OCI-LY1 (cell line): ENCODE data around the gene RELA.

Experiments used
- H2AFZ ChIP-seq: fragments of 200-600 bp; sonication (generic), shearing (Covaris generic); 2 replicates; pipeline ENCODE4 v1.6.0; 2014; ENCODE audit warnings: antibody characterized with exemption, mild to moderate bottlenecking, low read length
- H3F3A ChIP-seq: fragments of 200-600 bp; sonication (generic), shearing (Covaris generic); 2 replicates; pipeline ENCODE4 v1.6.0; 2014; ENCODE audit warnings: mild to moderate bottlenecking, antibody characterized with exemption, low read length, moderate library complexity; ENCODE audit not compliant: insufficient read depth
- H3K27ac ChIP-seq: fragments of 200-600 bp; sonication (generic); 2 replicates; pipeline ENCODE4 v1.5.1; 2014; ENCODE audit warnings: low read length, mixed run types, mild to moderate bottlenecking, low read depth; ENCODE audit not compliant: poor library complexity, severe bottlenecking
- H3K27me3 ChIP-seq: fragments of 200-600 bp; sonication (generic); 2 replicates; pipeline ENCODE4 v1.6.0; 2014; ENCODE audit warnings: antibody characterized with exemption, mild to moderate bottlenecking, low read length, moderate library complexity; ENCODE audit not compliant: insufficient read depth
- H3K36me3 ChIP-seq: fragments of 200-600 bp; sonication (generic); 2 replicates; pipeline ENCODE4 v1.6.1; 2014; ENCODE audit warnings: mild to moderate bottlenecking, antibody characterized with exemption, low read length, moderate library complexity, mixed read lengths; ENCODE audit not compliant: insufficient read depth
- H3K4me1 ChIP-seq: fragments of 200-600 bp; sonication (generic); 2 replicates; pipeline ENCODE4 v1.5.1; 2014; ENCODE audit warnings: mild to moderate bottlenecking, low read length, moderate library complexity; ENCODE audit not compliant: insufficient read depth, severe bottlenecking
- H3K4me2 ChIP-seq: fragments of 200-600 bp; sonication (generic), shearing (Covaris generic); 2 replicates; pipeline ENCODE4 v1.6.1; 2014; ENCODE audit warnings: low read length
- H3K4me3 ChIP-seq: fragments of 200-600 bp; sonication (generic); 2 replicates; pipeline ENCODE4 v1.5.1; 2014; ENCODE audit warnings: low read length, low read depth, mild to moderate bottlenecking, mixed read lengths; ENCODE audit not compliant: poor library complexity, severe bottlenecking
- H3K79me2 ChIP-seq: fragments of 200-600 bp; shearing (Covaris generic); 2 replicates; pipeline ENCODE4 v1.6.1; 2016; ENCODE audit warnings: mixed run types, low read length, mixed read lengths; ENCODE audit not compliant: insufficient read depth
- H3K9ac ChIP-seq: fragments of 200-600 bp; sonication (generic), shearing (Covaris generic); 2 replicates; pipeline ENCODE4 v1.6.1; 2014; ENCODE audit warnings: mild to moderate bottlenecking, low read length, mixed read lengths
- H3K9me2 ChIP-seq: fragments of 200-600 bp; sonication (generic), shearing (Covaris generic); 2 replicates; pipeline ENCODE4 v1.6.1; 2014; ENCODE audit warnings: low read depth, mild to moderate bottlenecking, low read length, mixed read lengths
- H3K9me3 ChIP-seq: fragments of 200-600 bp; shearing (Covaris generic); 2 replicates; pipeline ENCODE4 v1.6.1; 2014; ENCODE audit warnings: low read length, mixed read lengths
- H4K20me1 ChIP-seq: fragments of 200-600 bp; sonication (generic), shearing (Covaris generic); 2 replicates; pipeline ENCODE4 v1.6.0; 2016; ENCODE audit warnings: mild to moderate bottlenecking, low read length; ENCODE audit not compliant: insufficient read depth
- EZH2 ChIP-seq: fragments of 200-600 bp; sonication (generic), shearing (Covaris generic); IDR thresholded peaks from 2 replicates; pipeline ENCODE4 v1.8.0; 2017; ENCODE audit warnings: borderline replicate concordance, mixed run types, mild to moderate bottlenecking, antibody characterized with exemption, low read length, moderate library complexity, mixed read lengths
- TF ChIP-seq, protein P1 (sequence below): fragments of 200-600 bp; sonication (generic), shearing (Covaris generic); IDR thresholded peaks from 2 replicates; pipeline ENCODE4 v1.5.1; 2017; ENCODE audit warnings: mild to moderate bottlenecking, antibody characterized with exemption, low read length, moderate library complexity, mixed read lengths

Gene RELA

DNA sequence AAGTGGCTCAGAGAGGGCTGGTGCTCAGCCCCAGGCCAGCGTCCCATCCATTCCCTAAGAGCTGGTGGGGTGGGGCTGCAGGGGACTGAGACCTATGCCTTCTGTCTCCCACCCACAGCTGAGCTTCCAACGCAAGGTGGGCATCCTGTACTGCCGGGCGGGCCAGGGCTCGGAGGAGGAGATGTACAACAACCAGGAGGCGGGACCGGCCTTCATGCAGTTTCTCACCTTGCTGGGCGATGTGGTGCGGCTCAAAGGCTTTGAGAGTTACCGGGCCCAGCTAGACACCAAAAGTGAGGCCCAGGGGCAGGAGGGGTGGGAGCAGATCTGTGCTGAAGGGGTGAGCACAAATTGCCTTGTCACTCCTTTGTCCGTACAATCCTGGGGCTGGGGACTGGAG, 17.9 kb downstream of the RELA start:
- H3K9me2 ChIP-seq = no peaks in the 10 kb centered on the region
- peaks cover 60% of the 10 kb centered on the region; the same call in 1 of the 2 replicates for H3K36me3 ChIP-seq
- no peak overlapping the region for H3K4me2 ChIP-seq
- H4K20me1 ChIP-seq = no peaks in the 10 kb centered on the region
- H3K9me3 ChIP-seq = no peaks in the 10 kb centered on the region
- no peak overlapping the region for H3K9ac ChIP-seq
- H3F3A ChIP-seq = no peaks in the 10 kb centered on the region
- TF ChIP-seq, protein P1, sequence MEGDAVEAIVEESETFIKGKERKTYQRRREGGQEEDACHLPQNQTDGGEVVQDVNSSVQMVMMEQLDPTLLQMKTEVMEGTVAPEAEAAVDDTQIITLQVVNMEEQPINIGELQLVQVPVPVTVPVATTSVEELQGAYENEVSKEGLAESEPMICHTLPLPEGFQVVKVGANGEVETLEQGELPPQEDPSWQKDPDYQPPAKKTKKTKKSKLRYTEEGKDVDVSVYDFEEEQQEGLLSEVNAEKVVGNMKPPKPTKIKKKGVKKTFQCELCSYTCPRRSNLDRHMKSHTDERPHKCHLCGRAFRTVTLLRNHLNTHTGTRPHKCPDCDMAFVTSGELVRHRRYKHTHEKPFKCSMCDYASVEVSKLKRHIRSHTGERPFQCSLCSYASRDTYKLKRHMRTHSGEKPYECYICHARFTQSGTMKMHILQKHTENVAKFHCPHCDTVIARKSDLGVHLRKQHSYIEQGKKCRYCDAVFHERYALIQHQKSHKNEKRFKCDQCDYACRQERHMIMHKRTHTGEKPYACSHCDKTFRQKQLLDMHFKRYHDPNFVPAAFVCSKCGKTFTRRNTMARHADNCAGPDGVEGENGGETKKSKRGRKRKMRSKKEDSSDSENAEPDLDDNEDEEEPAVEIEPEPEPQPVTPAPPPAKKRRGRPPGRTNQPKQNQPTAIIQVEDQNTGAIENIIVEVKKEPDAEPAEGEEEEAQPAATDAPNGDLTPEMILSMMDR = no peak
- TF ChIP-seq EZH2 = no peak
- H3K27ac ChIP-seq = no peak overlapping the region
- H3K79me2 ChIP-seq = no peaks in the 10 kb centered on the region
- H3K4me3 ChIP-seq = no peak overlapping the region
- H3K27me3 ChIP-seq = no peaks in the 10 kb centered on the region
- peaks cover 20% of the 10 kb centered on the region for H3K4me1 ChIP-seq
- H2AFZ ChIP-seq = no peak overlapping the region

DNA sequence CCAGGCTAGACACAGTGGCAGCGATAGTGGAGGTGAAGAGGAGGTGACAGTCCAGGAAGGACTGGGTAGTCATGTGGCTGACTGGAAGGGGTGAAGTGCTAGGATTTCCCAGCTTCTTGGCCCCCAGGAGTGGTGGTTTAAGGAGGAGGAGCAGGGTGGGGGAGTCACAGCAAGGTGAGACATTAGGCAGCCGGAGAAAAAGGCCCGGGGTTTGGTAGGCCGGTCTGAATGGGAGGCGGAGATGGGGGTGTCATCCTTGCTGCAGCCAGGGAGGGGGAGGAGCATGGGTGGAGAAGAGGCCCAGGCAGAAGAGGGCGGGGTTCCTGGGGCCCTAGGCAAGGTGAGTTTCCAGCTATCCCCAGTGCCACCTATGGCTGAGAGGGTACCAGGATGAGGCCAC, 18.7 kb downstream of the RELA start:
- Histone ChIP-seq H3K9me3 (no peaks in the 10 kb centered on the region), H3K36me3 (peaks cover 51% of the 10 kb centered on the region; the same call in 1 of the 2 replicates), H3F3A (no peaks in the 10 kb centered on the region), H3K27ac (no peak overlapping the region), H2AFZ (no peak overlapping the region), H4K20me1 (no peaks in the 10 kb centered on the region), H3K79me2 (no peaks in the 10 kb centered on the region), H3K4me3 (no peak overlapping the region), H3K9ac (no peak overlapping the region), H3K4me1 (peaks cover 28% of the 10 kb centered on the region), H3K27me3 (no peaks in the 10 kb centered on the region), H3K9me2 (no peaks in the 10 kb centered on the region), H3K4me2 (no peak overlapping the region)
- TF ChIP-seq EZH2 = no peak
- TF ChIP-seq, protein P1 = no peak

DNA sequence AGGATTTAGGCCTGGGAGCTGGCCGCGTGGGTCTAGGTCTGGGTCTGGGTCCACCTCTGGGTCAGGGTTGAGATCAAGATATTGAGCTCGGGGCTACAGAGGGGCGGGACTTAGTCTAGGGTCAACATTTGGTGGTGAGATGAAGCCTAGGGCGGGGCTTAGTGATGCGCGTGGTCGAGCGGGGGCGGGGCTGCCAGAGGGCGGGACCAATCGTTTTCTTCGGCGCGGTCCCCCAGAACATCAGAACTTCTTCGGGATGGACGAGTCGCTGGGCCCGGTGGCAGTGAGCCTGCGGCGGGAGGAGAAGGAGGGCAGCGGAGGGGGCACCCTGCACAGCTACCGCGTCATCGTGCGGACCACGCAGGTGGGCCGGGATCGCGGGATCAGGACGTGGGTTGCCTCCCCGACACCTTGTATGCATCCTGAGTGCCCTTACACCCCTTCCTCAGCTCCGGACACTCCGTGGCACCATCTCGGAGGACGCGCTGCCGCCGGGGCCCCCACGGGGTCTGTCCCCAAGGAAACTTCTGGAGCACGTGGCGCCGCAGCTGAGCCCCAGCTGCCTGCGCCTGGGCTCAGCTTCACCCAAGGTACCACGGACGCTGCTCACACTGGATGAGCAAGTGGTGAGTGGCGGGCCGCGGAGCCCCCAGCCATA, 20.6 kb downstream of the RELA start:
- H3K9me2 ChIP-seq = no peaks in the 10 kb centered on the region
- peaks cover 37% of the 10 kb centered on the region for H3K4me1 ChIP-seq
- no peaks in the 10 kb centered on the region for H4K20me1 ChIP-seq
- no peak overlapping the region for H3K27ac ChIP-seq
- H3K27me3 ChIP-seq = no peaks in the 10 kb centered on the region
- no peaks in the 10 kb centered on the region for H3K9me3 ChIP-seq
- H3F3A ChIP-seq = no peaks in the 10 kb centered on the region
- TF ChIP-seq, protein P1 = no peak
- TF ChIP-seq EZH2 = no peak
- H3K79me2 ChIP-seq = no peaks in the 10 kb centered on the region
- H2AFZ ChIP-seq = no peak overlapping the region
- H3K4me3 ChIP-seq = peak overlapping the region; percentile 88
- H3K4me2 ChIP-seq = peak overlapping the region; percentile 93; the same call in 1 of the 2 replicates
- H3K9ac ChIP-seq = no peak overlapping the region
- H3K36me3 ChIP-seq = peaks cover 47% of the 10 kb centered on the region; the same call in 1 of the 2 replicates
